ENCODE data around the gene AGPAT3. TPM values are rescaled to one million over a fixed set of nuclear protein-coding genes. Genes with fewer than 3 reads are reported as not detected.
"Not testable (repeated sequence)": the region's sequence is repeated elsewhere in the genome, so short reads cannot be mapped to it uniquely, and the experiment has no call there.

Gene AGPAT3
- total RNA-seq, 1 experiment from 2014 or later = 56.9 TPM

DNA sequence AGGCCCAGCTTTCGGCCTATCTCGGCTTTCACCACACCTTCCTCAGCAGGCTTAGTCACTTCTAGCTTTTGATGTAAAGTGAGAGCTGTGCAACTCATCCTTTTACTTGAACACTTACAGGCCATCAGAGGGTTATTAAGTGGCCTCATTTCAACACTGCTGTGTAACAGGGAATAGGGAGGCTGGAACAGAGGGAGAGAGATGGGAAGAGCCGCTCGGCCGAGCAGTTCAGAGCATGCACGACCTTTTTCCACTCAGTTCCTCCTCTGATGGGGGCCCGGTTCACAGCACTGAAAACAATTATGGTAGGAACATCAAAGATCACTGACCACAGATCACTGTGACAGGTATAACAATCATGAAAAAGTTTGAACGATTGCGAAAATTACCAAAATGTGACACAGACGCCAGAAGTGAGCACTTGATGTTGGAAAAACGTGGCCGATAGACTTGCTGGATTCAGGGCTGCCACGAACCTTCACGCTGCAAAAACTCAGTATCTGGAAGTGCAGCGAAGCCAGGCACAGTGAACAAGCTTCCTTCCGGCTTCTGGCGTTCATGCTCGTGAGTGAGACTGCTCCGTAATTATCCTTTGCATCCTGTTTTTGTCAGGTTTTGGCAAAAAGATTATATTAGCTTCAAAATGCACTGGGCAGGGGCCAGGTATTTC is 28.6 kb downstream of the AGPAT3 start:
- in situ Hi-C loops (cut with HindIII; ENCODE audit: low pct_unique_long_range_greater_than_20kb, low sequenced_read_pairs) = no loop called here
- no peak for DNase-seq (ENCODE audit: low read depth)

DNA sequence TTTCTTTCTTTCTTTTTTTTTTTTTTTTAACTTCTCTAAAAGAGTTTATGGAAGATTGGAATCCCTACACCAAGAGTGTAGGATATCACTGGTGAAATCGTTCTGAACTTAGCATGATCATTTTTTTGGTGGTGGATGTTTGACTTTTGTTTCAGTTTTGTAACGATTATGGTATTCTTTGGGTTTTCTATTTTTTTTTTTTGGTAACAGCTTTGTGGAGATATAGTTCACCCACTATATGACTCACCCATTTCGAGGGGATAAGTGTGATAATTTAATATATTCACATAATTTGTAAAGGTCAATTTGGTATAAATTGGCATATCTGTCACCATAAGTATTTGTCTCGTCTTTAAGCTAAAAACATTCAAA is 29.2 kb downstream of the AGPAT3 start:
- DNase-seq (ENCODE audit: low read depth) = no peak
- in situ Hi-C loops (cut with HindIII; ENCODE audit: low pct_unique_long_range_greater_than_20kb, low sequenced_read_pairs) = no loop called here

DNA sequence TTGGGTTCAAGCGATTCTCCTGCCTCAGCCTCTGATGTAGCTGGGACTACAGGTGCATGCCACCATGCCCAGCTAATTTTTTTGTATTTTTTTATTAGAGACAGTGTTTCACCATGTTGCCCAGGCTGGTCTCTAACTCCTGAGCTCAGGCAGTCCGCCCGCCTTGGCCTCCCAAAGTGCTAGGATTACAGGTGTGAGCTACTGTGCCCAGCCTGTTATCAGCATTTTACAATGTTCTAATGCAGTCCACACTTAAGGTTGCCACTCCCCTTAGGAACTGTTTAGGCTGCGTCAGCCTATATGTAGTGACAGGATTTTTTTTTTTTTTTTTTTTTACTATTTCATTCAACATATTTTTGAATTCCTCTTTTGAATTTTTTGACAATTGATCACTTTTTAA is 30.2 kb downstream of the AGPAT3 start:
- in situ Hi-C loops (cut with HindIII; ENCODE audit: low pct_unique_long_range_greater_than_20kb, low sequenced_read_pairs) = no loop called here

DNA sequence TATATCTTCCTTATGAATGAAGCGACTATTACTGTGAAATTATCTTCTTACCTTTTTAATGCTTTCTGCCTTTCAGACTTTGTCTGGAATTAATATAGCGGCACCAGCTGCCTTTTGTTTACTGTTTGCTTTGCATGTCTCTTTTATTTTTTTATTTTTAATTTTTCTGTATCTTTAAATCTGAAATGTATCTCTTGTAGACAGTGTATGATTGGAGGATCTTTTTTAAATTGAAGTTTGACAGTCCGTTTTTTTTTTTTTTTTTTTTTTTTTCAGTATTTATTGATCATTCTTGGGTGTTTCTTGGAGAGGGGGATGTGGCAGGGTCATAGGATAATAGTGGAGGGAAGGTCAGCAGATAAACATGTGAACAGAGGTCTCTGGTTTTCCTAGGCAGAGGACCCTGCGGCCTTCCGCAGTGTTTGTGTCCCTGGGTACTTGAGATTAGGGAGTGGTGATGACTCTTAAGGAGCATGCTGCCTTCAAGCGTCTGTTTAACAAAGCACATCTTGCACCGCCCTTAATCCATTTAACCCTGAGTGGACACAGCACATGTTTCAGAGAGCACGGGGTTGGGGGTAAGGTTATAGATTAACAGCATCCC is 31.8 kb downstream of the AGPAT3 start:
- in situ Hi-C loops (cut with HindIII; ENCODE audit: low pct_unique_long_range_greater_than_20kb, low sequenced_read_pairs); DNase-seq (ENCODE audit: low read depth): not testable (repeated sequence)

More for the DNA sequence above, 30.2 kb downstream of the AGPAT3 start:
- no peak for DNase-seq (ENCODE audit: low read depth)

DNA sequence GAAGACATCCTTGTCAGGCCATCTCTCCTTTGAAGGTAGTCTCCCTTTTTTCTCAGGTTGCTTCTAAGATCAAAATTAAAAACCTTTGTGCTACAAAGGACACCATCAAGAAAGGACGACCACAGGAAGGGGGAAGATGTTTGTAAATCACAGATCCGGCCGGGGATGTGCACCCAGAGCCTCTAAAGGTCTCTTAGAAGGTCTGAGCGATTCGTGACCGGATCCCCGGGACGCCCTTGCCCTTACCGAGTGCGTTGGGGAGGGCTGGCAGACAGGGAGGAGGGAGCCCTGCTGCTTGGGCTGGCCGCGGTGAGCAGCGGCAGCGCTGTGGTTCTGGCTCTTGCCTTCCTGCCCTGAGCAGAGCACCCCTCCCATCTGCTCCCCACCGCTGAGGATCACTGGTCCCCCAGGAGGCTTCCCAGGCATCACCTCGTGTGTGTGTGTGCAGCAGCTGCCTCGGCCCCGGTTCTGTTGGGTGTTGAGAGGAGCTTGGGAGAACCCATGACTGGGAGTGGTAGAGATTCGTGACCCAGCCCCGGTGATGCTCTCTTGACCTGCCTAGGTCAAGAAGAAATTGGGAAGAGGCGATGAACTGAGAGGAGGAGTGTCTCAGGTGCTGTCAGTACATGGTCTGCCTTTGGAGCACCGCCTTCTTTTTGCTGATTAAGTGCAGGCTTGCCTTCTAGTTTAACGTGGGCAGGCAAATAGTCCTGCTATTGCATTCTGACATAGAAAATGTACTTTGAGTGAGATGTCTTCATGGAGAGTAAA is 34.5 kb downstream of the AGPAT3 start:
- DNase-seq (ENCODE audit: low read depth) = no peak
- in situ Hi-C loops (cut with HindIII; ENCODE audit: low pct_unique_long_range_greater_than_20kb, low sequenced_read_pairs) = no loop called here

DNA sequence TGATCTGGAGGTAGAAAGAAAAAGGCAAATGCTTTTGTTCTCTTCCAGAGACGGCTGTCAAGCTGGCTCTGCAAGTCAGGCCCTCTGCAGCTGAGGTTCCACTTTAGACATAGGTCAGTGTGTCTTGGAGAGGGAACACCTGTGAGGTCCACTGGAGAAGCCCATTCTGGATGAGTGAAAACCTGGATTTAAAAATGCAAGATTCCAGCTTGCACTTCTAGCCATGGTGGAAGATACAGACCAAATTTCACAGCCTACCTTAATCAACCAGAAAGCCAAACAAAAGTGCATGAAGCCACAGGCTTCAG is 35.0 kb downstream of the AGPAT3 start:
- no peak for DNase-seq (ENCODE audit: low read depth)
- in situ Hi-C loops (cut with HindIII; ENCODE audit: low pct_unique_long_range_greater_than_20kb, low sequenced_read_pairs) = no loop called here

DNA sequence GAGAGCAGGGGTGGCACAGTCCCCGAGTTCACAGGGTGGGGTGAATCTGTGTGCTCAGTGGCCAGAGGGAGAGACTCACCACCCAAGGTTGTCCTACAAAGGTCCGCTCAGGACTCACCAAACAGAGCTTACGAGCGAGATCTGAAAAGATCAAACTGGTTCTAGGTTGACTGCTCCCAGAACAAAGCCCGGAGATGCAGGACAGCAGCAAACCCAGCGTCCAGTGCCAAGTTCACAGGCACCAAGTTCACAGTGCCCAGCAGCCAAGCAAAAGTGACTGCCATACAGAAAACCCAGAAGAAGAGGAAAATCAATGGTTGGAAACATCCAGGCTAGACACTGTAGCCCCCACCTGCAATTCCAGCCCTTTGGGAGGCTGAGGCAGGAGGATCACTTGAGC is 35.7 kb downstream of the AGPAT3 start:
- no peak for DNase-seq (ENCODE audit: low read depth)
- in situ Hi-C loops (cut with HindIII; ENCODE audit: low pct_unique_long_range_greater_than_20kb, low sequenced_read_pairs) = no loop called here

DNA sequence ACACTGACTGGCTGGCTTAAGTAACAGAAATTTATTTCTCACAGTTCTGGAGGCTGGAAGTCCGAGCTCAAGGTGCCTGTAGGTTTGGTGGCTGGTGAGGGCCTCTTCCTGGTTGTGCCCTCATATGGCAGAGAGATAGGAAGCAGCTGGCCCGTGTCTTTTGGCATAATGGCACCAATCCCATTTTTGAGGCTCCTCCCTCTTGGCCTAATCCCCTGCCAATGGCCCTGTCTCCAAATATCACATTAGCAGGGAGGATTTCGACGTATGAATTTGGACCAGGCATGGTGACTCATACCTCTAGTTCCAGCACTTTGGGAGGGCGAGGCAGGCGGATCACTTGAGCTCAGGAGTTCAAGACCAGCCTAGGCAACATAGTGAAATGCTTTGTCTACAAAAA is 37.4 kb downstream of the AGPAT3 start:
- DNase-seq (ENCODE audit: low read depth) = no peak
- in situ Hi-C loops (cut with HindIII; ENCODE audit: low pct_unique_long_range_greater_than_20kb, low sequenced_read_pairs) = no loop called here

DNA sequence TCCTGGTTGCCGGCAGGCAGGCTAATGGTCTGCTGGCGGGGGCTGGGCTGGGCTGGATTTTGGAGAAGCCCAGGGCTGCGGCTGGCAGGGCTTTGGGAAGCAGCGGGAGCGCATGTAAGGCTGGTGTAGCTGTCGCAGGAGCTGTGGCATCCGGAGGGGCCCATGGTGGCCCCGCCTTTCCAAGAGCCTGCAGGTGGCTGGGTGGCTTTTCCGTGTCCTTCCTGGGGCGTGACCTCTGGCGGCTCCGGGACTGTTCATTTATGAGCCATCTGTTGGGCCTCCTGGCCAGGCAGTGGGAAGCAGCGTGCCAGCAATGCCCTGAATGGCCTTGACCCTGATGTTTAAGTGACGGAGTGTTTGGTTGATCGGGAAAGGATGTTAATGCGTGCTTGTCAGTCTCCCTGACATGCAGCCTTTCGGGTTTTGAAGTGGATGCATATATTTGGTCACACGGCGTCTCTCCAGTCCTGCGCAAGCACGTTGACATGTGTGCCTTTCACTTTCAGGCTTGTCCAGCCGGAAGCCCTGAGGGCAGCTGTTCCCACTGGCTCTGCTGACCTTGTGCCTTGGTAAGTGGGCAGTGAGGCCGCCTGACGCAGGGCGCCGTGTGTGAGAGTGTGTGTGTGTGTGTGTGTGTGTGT is 38.5 kb downstream of the AGPAT3 start:
- no peak for DNase-seq (ENCODE audit: low read depth)
- in situ Hi-C loops (cut with HindIII; ENCODE audit: low pct_unique_long_range_greater_than_20kb, low sequenced_read_pairs) = no loop called here

DNA sequence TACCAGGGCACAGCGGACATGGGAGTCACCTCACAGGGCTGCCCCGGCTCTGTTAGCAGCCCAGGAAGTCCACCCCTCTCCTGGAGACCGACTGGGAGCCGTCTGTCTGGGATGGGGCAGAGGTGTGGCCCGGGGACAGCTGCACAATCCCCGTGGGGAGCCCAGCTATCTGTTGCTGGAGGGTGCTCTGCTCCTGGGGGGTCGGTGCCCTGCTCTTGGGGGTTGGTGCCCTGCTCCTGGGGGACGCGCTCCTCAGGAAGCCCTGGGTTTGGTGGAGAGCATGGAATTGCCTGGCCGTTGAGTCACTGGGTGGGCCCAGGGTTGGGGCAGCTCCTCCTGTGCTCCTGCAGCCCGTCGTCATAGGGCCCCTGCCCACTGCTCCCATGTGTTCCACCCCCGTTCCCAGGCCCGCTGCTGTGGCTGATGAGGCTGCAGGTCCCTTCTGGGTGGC is 39.3 kb downstream of the AGPAT3 start:
- DNase-seq (ENCODE audit: low read depth) = no peak
- in situ Hi-C loops (cut with HindIII; ENCODE audit: low pct_unique_long_range_greater_than_20kb, low sequenced_read_pairs) = no loop called here

DNA sequence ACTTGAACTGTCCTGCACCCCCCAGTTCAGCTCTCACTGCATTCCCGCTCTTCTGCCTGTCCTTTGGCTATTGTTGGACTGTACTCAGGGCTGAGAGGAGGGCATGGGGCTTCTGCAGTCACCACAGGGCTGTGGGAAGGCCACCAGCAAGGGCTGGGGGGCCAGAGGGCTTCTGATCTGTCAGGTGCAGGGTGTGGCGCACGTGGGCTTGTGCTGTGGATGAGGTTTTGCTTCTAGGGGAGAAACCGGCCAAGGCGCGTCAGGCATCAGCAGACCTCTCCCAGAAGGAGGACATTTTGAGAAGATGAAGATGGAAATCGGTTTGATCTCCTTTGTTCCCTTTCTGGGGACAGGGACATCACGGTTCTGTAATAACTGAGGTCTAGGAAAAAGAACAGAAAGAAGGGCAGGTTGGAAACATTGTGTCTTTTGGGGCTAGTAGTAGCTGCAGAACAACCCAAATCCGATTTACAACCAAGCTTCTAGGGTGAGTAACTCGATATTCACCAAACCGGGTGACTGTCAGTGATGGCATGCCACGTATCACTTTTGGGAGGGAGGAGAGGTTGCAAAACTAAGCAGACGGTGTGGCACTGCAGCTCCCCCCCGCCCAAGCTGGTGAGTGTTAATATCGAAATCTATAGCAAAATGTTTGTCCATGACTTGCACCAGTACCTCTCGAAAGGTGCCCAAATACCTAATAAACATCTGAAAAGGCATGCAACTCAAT is 40.9 kb downstream of the AGPAT3 start:
- no peak for DNase-seq (ENCODE audit: low read depth)
- in situ Hi-C loops (cut with HindIII; ENCODE audit: low pct_unique_long_range_greater_than_20kb, low sequenced_read_pairs) = no loop called here

DNA sequence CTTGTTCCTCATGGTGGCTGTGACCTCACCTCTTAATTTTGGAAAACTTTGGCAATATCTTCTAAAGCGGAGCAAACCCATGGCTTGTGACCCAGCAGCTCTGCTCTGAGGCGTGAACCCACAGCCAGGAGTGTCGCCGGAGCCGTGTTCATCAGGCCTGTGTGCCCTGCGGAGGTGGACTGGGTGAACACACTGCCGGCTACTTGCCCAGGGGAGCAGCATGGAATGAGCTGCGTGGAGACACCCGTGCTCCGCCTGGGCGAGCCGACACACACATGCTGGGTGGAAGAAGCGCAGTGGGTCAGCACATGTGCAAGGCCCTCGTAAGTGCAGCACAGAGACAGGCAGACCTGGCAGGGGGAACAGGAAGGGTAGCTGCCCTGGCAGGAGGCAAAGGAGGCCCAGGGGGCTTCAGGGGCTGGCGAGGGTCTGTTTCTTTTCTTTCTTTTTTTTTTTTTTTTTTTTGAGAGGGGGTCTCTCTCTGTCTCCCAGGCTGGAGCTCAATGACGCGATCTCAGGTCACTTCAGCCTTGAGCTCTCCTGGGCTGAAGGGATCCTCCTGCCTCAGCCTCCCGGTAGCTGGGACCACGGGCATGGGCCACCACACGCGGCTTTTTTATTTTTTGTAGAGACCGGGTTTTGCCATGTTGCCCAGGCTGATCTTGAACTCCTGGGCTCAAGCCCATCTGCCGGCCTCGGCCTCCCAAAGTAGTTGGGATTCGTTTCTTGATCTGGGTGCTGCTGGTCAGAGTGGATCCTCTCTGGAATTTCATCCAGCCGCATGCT is 41.8 kb downstream of the AGPAT3 start:
- DNase-seq (ENCODE audit: low read depth) = no peak
- in situ Hi-C loops (cut with HindIII; ENCODE audit: low pct_unique_long_range_greater_than_20kb, low sequenced_read_pairs) = no loop called here

DNA sequence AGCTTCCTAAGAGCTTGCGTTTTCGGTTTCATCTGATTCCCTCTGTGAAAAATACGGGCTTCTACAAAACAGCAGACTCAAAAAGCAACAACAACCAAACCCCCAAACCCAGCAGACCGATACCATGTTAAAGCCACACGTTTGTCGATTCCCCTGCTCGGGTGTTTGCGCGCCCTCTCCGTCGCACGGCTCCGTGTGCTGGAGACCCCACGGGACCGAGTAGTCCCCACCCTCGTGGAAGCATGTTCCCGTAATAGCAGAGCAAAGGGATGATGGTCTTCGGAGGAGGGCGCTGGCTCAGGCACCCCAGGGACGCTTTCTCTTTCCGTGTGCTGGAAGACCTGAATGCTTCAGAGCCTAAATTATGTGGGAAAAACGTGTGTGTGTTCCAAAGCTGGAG is 42.7 kb downstream of the AGPAT3 start:
- in situ Hi-C loops (cut with HindIII; ENCODE audit: low pct_unique_long_range_greater_than_20kb, low sequenced_read_pairs) = no loop called here
- DNase-seq (ENCODE audit: low read depth) = no peak

DNA sequence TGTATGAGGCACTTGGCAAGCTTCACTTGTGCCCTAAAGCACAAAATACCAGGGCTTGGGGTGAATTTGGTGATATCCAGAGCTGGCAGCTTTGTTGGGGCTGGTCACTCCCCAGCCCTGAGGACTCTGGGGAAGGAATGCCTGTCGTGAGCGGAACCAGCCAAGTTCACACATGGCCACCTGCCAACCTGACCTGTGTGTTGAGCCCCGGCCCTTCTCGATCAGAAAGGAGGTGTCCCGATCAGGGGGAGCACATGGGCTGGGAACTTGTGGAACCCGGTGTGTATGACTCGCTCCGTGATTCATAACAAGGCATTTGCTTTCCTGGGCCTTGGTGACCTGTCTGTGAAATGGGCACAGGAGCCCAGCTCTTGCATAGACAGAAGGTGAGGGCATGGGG is 43.1 kb downstream of the AGPAT3 start:
- DNase-seq (ENCODE audit: low read depth) = no peak
- in situ Hi-C loops (cut with HindIII; ENCODE audit: low pct_unique_long_range_greater_than_20kb, low sequenced_read_pairs) = no loop called here

DNA sequence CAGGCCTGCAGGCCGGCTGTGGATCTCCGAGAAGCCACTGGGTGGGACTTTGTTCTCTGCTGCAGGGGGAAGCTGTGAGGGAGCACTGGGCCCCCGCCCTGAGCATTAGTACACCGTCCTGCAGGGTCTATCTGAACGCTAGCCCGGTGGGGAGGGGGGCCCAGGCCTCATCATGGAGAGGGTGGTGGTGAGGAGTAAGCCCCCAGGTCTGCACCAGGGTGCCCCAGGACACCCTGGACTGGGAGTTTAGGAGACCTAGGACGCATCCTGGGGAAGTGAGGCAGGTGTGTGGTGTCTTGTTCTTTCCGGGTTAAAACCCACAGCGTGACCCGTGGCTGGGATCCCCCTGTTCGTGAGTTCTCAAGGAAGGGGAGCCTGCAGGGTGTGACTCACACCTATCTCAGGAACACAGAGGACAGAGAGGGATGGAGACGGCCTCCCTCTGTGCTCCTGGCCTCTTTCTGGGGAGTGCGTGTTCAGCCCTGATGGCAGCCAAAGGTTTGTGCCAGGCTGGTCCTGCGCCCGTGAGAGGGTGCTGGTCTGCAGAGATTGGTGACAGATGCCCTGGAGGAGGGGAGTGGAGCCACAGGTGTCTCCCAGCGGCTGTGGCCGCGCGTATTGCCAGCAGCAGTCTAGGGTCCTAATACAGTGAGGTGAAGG is 44.8 kb downstream of the AGPAT3 start:
- in situ Hi-C loops (cut with HindIII; ENCODE audit: low pct_unique_long_range_greater_than_20kb, low sequenced_read_pairs) = no loop called here
- DNase-seq (ENCODE audit: low read depth) = no peak

DNA sequence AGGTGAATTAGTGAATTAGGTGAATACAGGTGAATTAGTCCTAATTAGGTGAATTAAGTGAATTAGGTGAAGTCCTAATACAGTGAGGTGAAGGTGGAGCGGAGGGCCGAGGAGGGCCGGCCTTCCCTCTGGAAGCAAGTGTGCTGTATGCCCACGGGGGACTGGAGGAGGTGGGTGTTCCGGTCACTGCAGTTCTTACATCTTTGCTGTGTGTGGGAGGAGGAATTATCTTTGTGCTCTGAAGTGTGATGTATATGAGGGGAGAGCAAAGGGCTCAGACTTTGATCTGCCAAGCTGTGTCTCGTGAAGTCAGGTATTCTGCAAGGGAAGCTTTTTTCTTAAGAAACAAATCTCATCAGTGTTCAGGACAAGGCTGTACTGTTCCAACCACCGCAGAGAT is 45.4 kb downstream of the AGPAT3 start:
- DNase-seq (ENCODE audit: low read depth) = no peak
- in situ Hi-C loops (cut with HindIII; ENCODE audit: low pct_unique_long_range_greater_than_20kb, low sequenced_read_pairs) = no loop called here
